Suprapubic skin (tissue), 4 donors: Measurements from ENCODE around the gene MINAR1. TPM values are rescaled to one million over a fixed set of nuclear protein-coding genes. Genes with fewer than 3 reads are reported as not detected.

ENCODE experiments used
- DNase-seq, 2 donors: peaks; one replicate each; pipeline ENCODE4 v3.0.0-alpha.2; 2019; ENCODE audit warnings: low spot score in 2 of 2
- H3K27ac ChIP-seq: fragments of 200-600 bp; sonication (generic); one replicate; pipeline ENCODE4 v1.5.1; 2019
- H3K27me3 ChIP-seq: fragments of 200-600 bp; sonication (generic); one replicate; pipeline ENCODE4 v1.5.1; 2019
- H3K36me3 ChIP-seq: fragments of 200-600 bp; sonication (generic); one replicate; pipeline ENCODE4 v1.5.1; 2019
- H3K4me1 ChIP-seq: fragments of 200-600 bp; sonication (generic); one replicate; pipeline ENCODE4 v1.5.1; 2019
- H3K4me3 ChIP-seq: fragments of 200-600 bp; sonication (generic); one replicate; pipeline ENCODE4 v1.5.1; 2019; ENCODE audit warnings: mild to moderate bottlenecking
- H3K9me3 ChIP-seq: fragments of 200-600 bp; sonication (generic); one replicate; pipeline ENCODE4 v1.5.1; 2019
- EP300 ChIP-seq: sonication (generic); formaldehyde crosslinking; IDR thresholded peaks from one replicate; pipeline ENCODE4 v1.6.1; 2017; ENCODE audit warnings: antibody characterized with exemption
- POLR2A ChIP-seq, 2 donors: fragments of 450-650 bp; IDR thresholded peaks; one replicate each; pipeline ENCODE4 v1.6.1; 2017; ENCODE audit warnings: antibody characterized with exemption in 2 of 2, mild to moderate bottlenecking in 2 of 2, moderate library complexity in 2 of 2
- POLR2AphosphoS5 ChIP-seq, 3 donors: sonication (generic); formaldehyde crosslinking; IDR thresholded peaks; one replicate each; pipeline ENCODE4 v1.6.1; 2017; ENCODE audit warnings: antibody characterized with exemption in 3 of 3
- WGBS: methylation state at CpG from one replicate; pipeline ENCODE4 v1.1.5; 2018; 5-methylcytosine and 5-hydroxymethylcytosine counted together
- total RNA-seq, 4 donors: library from RNA; depleted of rRNA; stranded (reverse); fragments of >200 nt; gene quantifications; one replicate each; pipeline ENCODE4 v1.1.0, GENCODE V29; 2016
- TF ChIP-seq, protein P1 (sequence below), 2 donors: fragments of 200-600 bp in 1 of 2; fragments of 450-650 bp in 1 of 2; sonication (generic) in 1 of 2; IDR thresholded peaks; one replicate each; pipeline ENCODE4 v1.5.1; 2016 to 2019; ENCODE audit warnings: antibody characterized with exemption in 2 of 2, mild to moderate bottlenecking in 1 of 2, moderate library complexity in 1 of 2

The MINAR1 gene
- total RNA-seq, 4 donors from 2014 or later = 0.23 to 1.1 (median 0.56) TPM

DNA sequence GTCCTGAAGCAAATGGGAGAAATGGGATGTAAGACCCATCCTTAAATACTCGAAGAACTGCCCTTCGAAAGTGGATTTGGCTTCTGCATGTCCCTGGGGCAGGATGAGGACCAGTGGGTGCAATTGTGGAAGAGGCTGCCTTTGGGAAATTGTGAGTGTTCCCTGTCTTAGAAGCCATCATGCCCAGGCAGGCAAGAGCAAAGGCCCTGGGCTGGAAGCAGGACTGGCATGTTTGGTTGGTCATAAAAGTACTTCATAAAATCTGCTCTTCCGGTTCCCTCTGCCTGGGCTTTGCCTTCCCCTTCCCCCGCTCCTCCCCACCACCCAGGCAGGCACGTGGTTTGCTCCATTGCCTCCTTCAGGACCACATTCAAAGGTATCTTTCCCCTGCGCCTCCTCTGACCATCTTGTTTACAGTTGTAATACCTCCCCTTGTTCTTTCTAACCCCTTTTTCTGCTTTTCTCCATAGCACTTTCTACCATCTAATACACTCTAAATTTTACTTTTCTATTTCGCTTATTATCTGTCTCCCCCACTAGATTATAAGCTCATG is 8.3 kb downstream of the MINAR1 start:
- H3K4me3 ChIP-seq = no peak overlapping the region
- H3K27ac ChIP-seq = no peak overlapping the region
- no peaks in the 10 kb centered on the region for H3K9me3 ChIP-seq
- 70% methylated on average over 7 of the region's 7 CpGs for WGBS
- H3K27me3 ChIP-seq = peaks cover 5% of the 10 kb centered on the region
- no peaks in the 10 kb centered on the region for H3K4me1 ChIP-seq
- no peak for DNase-seq
- H3K36me3 ChIP-seq = no peaks in the 10 kb centered on the region
- TF ChIP-seq EP300 (no peak), POLR2AphosphoS5 (IDR thresholded peaks at IDR 0.05) (no peak), POLR2A (IDR thresholded peaks at IDR 0.05) (no peak)
- TF ChIP-seq, protein P1, sequence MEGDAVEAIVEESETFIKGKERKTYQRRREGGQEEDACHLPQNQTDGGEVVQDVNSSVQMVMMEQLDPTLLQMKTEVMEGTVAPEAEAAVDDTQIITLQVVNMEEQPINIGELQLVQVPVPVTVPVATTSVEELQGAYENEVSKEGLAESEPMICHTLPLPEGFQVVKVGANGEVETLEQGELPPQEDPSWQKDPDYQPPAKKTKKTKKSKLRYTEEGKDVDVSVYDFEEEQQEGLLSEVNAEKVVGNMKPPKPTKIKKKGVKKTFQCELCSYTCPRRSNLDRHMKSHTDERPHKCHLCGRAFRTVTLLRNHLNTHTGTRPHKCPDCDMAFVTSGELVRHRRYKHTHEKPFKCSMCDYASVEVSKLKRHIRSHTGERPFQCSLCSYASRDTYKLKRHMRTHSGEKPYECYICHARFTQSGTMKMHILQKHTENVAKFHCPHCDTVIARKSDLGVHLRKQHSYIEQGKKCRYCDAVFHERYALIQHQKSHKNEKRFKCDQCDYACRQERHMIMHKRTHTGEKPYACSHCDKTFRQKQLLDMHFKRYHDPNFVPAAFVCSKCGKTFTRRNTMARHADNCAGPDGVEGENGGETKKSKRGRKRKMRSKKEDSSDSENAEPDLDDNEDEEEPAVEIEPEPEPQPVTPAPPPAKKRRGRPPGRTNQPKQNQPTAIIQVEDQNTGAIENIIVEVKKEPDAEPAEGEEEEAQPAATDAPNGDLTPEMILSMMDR (IDR thresholded peaks at IDR 0.05) = no peak

DNA sequence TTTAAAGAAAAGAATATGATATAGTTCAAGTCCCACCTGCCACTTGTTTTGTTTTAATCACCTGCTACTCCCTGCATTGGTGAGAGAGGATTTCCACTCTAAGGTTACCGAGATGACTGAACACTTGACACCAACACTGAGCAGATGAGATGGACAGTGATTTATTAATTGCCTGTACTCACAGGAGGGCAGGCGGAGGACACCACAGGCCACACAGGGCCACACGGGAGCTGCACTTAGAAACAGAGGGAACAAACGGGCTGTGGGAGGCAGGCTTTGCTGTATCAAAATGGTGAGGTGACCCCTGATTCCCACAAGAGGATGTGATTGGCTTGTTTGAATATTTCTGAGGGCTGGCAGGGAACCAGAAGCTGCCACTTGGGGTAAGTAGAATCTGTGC is 10.8 kb downstream of the MINAR1 start:
- H3K27ac ChIP-seq = no peak overlapping the region
- no peaks in the 10 kb centered on the region for H3K36me3 ChIP-seq
- no peaks in the 10 kb centered on the region for H3K4me1 ChIP-seq
- WGBS = 62% methylated on average over 4 of the region's 4 CpGs
- peaks cover 5% of the 10 kb centered on the region for H3K9me3 ChIP-seq
- TF ChIP-seq POLR2A (IDR thresholded peaks at IDR 0.05) (no peak), EP300 (no peak), POLR2AphosphoS5 (IDR thresholded peaks at IDR 0.05) (no peak)
- TF ChIP-seq, protein P1 (IDR thresholded peaks at IDR 0.05) = no peak
- DNase-seq = no peak
- H3K27me3 ChIP-seq = no peaks in the 10 kb centered on the region
- no peak overlapping the region for H3K4me3 ChIP-seq

DNA sequence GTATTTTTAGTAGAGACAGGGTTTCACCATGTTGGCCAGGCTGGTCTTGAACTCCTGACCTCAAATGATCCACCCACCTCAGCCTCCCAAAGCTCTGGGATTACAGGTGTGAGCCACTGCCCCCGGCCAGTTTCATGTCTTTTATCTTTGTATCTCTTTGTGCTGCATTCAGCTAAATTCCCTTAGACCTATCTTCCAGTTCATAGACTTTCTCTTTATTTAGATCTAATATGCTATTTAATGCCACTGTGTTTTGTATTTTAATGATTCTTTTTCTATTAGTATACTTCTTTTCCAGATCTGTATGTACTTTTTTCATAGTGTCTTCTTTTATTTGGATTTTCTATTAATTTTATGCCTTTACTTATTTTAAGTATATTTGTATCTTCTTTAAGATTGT is 14.9 kb downstream of the MINAR1 start:
- peaks cover 10% of the 10 kb centered on the region for H3K27me3 ChIP-seq
- 81% methylated on average over 1 of the region's 1 CpG for WGBS
- no peaks in the 10 kb centered on the region for H3K4me1 ChIP-seq
- no peak overlapping the region for H3K27ac ChIP-seq
- no peaks in the 10 kb centered on the region for H3K36me3 ChIP-seq
- no peak for DNase-seq
- H3K4me3 ChIP-seq = no peak overlapping the region
- TF ChIP-seq EP300 = no peak
- H3K9me3 ChIP-seq = peaks cover 5% of the 10 kb centered on the region

DNA sequence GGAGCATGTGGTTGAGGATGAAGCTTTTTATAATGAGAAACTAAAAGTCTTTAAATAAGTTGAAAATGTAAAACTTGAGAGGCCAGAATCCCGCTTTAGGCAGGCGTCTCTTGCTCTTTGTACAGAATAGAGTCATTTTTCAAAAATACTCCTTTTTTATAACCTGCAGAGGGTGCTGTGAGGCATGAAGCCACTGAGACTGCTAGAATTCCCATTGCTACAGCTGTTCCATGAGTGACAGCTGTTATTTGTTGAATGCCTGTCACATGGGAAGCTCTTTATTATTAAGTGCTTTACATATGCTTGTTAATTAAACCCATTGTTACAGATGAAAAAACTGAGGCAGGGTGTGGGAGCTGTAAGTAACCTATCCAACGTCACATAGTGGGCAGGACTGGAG is 18.5 kb downstream of the MINAR1 start:
- peaks cover 5% of the 10 kb centered on the region for H3K9me3 ChIP-seq
- no peak overlapping the region for H3K27ac ChIP-seq
- H3K36me3 ChIP-seq = no peaks in the 10 kb centered on the region
- no peak for DNase-seq
- no peaks in the 10 kb centered on the region for H3K4me1 ChIP-seq
- WGBS = 87% methylated on average over 3 of the region's 3 CpGs
- no peak overlapping the region for H3K4me3 ChIP-seq
- TF ChIP-seq POLR2AphosphoS5 (IDR thresholded peaks at IDR 0.05) (no peak), EP300 (no peak), POLR2A (IDR thresholded peaks at IDR 0.05) (no peak)
- TF ChIP-seq, protein P1 (IDR thresholded peaks at IDR 0.05) = no peak
- peaks cover 13% of the 10 kb centered on the region for H3K27me3 ChIP-seq

DNA sequence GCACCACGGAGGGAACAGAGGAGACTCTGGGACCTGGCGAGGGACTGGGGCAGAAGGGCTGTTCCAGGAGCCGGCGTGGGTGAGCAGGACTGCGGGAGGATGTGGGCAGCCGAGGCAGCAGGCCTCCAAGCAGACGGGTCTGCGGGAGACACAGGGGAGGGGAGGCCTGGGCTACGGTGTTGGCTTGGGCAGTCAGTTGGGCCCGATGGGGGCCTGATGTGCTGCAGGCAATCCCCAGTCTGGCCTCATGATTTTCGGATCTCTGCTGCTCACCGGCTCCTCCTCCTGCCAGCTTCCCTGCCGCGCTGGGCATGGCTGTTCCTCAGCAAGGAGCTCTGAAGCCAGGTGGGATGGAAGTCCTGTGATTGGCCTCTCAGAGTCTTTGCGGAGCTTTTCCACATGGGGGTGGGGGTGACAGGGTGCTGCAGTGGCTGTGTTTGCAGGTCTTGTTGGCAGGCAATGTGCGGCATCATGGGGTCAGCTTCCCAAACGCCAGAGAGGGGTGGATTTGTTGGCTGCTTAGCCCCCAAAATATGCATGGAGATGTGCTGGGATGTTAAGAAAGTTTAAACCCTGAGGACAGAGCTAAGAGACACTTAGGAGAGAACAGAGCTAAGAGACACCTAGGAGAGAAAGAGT is 19.3 kb downstream of the MINAR1 start:
- no peaks in the 10 kb centered on the region for H3K4me1 ChIP-seq
- whole genome bisulfite sequencing = 39% methylated on average over 15 of the region's 17 CpGs
- TF ChIP-seq, protein P1 (IDR thresholded peaks at IDR 0.05) = no peak
- no peak for TF ChIP-seq POLR2A (IDR thresholded peaks at IDR 0.05)
- no peak for TF ChIP-seq POLR2AphosphoS5 (IDR thresholded peaks at IDR 0.05)
- TF ChIP-seq EP300 = no peak
- H3K4me3 ChIP-seq = no peak overlapping the region
- DNase-seq = no peak
- no peaks in the 10 kb centered on the region for H3K36me3 ChIP-seq
- H3K9me3 ChIP-seq = no peaks in the 10 kb centered on the region
- H3K27me3 ChIP-seq = peaks cover 13% of the 10 kb centered on the region
- H3K27ac ChIP-seq = no peak overlapping the region
